ENCODE data around the gene KIFC1. TPM values are rescaled to one million over a fixed set of nuclear protein-coding genes. Genes with fewer than 3 reads are reported as not detected.

The KIFC1 gene
- total and polyA plus RNA-seq, 2 donors from 2014 or later = 2.3 TPM; not detected in 1

- no peak overlapping the region for H3K27ac ChIP-seq (ENCODE audit: low read depth in 2 of 2, low read length in 2 of 2)
- no peak overlapping the region for H3K4me3 ChIP-seq (ENCODE audit: low read length in 3 of 3)
- intact Hi-C loops (cut with DNase I) = no loop called here
- FAIRE-seq = no peak
- peak in 1 of 5 donors; percentile 74 for DNase-seq
- H3K4me1 ChIP-seq (ENCODE audit: control insufficient read depth in 2 of 3, insufficient read depth in 2 of 3, low read depth in 1 of 3, low read length in 3 of 3) = no peaks in the 10 kb centered on the region
- no peak overlapping the region for H3K9ac ChIP-seq (ENCODE audit: low read length in 3 of 3)
- TF ChIP-seq CTCF (IDR thresholded peaks at IDR 0.05; ENCODE audit: borderline replicate concordance, extremely low read depth, insufficient read depth) = no peak
- no peaks in the 10 kb centered on the region for H3K27me3 ChIP-seq (ENCODE audit: control insufficient read depth, insufficient read depth, low read length)
- H3K36me3 ChIP-seq (ENCODE audit: control insufficient read depth in 2 of 3, insufficient read depth in 3 of 3, low read length in 3 of 3) = peaks cover 9 to 18% (median 11%) of the 10 kb centered on the region in 3 donors
- H3K9me3 ChIP-seq (ENCODE audit: control insufficient read depth in 2 of 3, insufficient read depth in 1 of 3, low read length in 3 of 3) = no peaks in the 10 kb centered on the region
Observed at GRCh38 chr6:33437666-33438065, 46.0 kb downstream of the KIFC1 start.

GRCh38 chr6:33438978-33439594, 47.5 kb downstream of the KIFC1 start:
- Histone ChIP-seq H3K27me3 (ENCODE audit: control insufficient read depth, insufficient read depth, low read length) (no peaks in the 10 kb centered on the region), H3K9ac (ENCODE audit: low read length in 3 of 3) (no peak overlapping the region), H3K27ac (ENCODE audit: low read depth in 2 of 2, low read length in 2 of 2) (no peak overlapping the region), H3K9me3 (ENCODE audit: control insufficient read depth in 2 of 3, insufficient read depth in 1 of 3, low read length in 3 of 3) (no peaks in the 10 kb centered on the region), H3K4me1 (ENCODE audit: control insufficient read depth in 2 of 3, insufficient read depth in 2 of 3, low read depth in 1 of 3, low read length in 3 of 3) (no peaks in the 10 kb centered on the region), H3K36me3 (ENCODE audit: control insufficient read depth in 2 of 3, insufficient read depth in 3 of 3, low read length in 3 of 3) (peaks cover 9 to 18% (median 16%) of the 10 kb centered on the region in 3 donors), H3K4me3 (ENCODE audit: low read length in 3 of 3) (no peak overlapping the region)
- intact Hi-C loops (cut with DNase I) = no loop called here
- FAIRE-seq = no peak
- no peak for TF ChIP-seq CTCF (IDR thresholded peaks at IDR 0.05; ENCODE audit: borderline replicate concordance, extremely low read depth, insufficient read depth)
- DNase-seq = no peak

GRCh38 chr6:33439956-33440648, 48.5 kb downstream of the KIFC1 start:
- H3K36me3 ChIP-seq (ENCODE audit: control insufficient read depth in 2 of 3, insufficient read depth in 3 of 3, low read length in 3 of 3) = peaks cover 9 to 18% (median 16%) of the 10 kb centered on the region in 3 donors
- H3K9ac ChIP-seq (ENCODE audit: low read length in 3 of 3) = no peak overlapping the region
- FAIRE-seq = no peak
- no peak for DNase-seq
- no peaks in the 10 kb centered on the region for H3K4me1 ChIP-seq (ENCODE audit: control insufficient read depth in 2 of 3, insufficient read depth in 2 of 3, low read depth in 1 of 3, low read length in 3 of 3)
- no peaks in the 10 kb centered on the region for H3K27me3 ChIP-seq (ENCODE audit: control insufficient read depth, insufficient read depth, low read length)
- no peak overlapping the region for H3K4me3 ChIP-seq (ENCODE audit: low read length in 3 of 3)
- TF ChIP-seq CTCF (IDR thresholded peaks at IDR 0.05; ENCODE audit: borderline replicate concordance, extremely low read depth, insufficient read depth) = no peak
- H3K9me3 ChIP-seq (ENCODE audit: control insufficient read depth in 2 of 3, insufficient read depth in 1 of 3, low read length in 3 of 3) = no peaks in the 10 kb centered on the region
- intact Hi-C loops (cut with DNase I) = no loop called here
- H3K27ac ChIP-seq (ENCODE audit: low read depth in 2 of 2, low read length in 2 of 2) = no peak overlapping the region
